ENCODE measurements around the gene PCNX2. TPM values are rescaled to one million over a fixed set of nuclear protein-coding genes. Genes with fewer than 3 reads are reported as not detected.

PCNX2 gene
- total RNA-seq, 8 experiments from 2014 or later = 3.6 to 40.8 (median 27.9) TPM

DNA sequence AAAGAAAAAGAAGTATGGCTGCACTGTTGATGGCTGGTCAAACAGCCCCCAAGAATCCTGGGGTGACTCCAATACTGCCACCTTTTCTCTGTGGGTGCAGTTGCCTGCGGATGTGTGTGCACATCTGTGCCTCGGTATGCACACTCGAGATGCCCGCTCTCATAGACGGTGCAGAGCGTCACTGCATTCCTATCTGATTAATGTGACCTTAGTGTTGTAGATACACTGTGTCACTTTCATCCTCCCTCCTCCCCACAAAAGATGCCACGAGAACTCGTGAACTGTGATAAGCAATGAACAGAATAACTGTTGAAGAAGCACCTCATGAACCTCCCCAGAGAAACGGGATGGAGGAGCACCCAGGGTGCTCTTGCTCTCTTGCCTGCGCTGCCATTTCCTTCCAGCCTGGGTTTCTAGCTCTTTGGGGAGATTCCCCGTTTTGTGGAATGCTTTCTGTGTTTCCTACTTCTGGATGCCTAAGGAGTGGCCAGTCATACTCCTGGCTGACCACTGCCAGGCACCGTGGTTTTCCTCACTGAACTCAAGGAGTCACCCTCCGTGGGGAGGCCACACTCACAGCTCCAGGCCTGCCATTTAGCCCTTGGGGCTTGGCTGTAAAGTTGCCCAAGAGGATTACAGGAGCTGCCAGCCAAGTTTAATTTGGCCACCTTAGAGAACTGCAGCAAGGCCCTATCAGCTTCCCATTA, 313.1 kb downstream of the PCNX2 start:
- in situ Hi-C loops (cut with MboI; ENCODE audit: low pct_unique_long_range_greater_than_20kb in 2 of 9, low sequenced_read_pairs in 9 of 9, unreplicated experiment in 9 of 9) = no loop called here
- WGBS, 10 experiments = 27 to 100% (median 85%) methylated on average over 2 to 13 of the region's 13 CpGs; no CpG with 5 or more reads in 2 of the 10 experiments
- Histone ChIP-seq H3K4me3 (no peak overlapping the region), H3K4me1 (replicated peaks in 1 of 2) (peaks cover 0 to 8% of the 10 kb centered on the region in 2 donors), H3K27ac (no peak overlapping the region)
- no peak for ATAC-seq (replicated peaks in 6 of 8)

DNA sequence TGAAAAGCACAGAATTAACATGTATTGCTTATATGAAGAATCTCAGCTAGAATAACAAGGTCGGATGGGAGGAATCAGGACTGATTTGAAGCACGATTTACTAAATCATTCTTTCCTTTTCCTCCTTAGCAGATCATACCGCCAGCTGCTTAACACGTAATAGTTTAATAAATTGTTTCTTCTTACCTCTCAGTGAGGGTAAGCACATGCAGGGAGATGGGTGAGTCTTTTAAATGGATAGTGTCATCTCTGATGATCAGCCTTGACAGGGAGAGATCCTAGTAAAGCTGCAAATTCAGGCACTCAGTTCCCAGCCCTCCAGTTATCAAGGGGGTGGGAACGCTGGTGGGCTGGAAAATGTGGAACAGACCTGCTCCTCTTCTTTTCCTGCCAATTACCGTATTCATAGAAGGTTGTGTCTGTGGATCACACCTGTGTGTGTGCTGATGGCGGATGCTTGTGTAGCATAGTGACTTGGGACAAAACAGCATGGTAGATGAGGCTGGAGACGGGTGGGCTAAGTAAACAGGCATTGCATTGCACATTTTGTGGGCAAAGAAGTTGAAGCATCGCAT, 314.5 kb downstream of the PCNX2 start:
- H3K4me3 ChIP-seq = no peak overlapping the region
- WGBS, 10 experiments = 45 to 100% (median 83%) methylated on average over 1 to 9 of the region's 9 CpGs; no CpG with 5 or more reads in 1 of the 10 experiments
- no peak overlapping the region for H3K27ac ChIP-seq

DNA sequence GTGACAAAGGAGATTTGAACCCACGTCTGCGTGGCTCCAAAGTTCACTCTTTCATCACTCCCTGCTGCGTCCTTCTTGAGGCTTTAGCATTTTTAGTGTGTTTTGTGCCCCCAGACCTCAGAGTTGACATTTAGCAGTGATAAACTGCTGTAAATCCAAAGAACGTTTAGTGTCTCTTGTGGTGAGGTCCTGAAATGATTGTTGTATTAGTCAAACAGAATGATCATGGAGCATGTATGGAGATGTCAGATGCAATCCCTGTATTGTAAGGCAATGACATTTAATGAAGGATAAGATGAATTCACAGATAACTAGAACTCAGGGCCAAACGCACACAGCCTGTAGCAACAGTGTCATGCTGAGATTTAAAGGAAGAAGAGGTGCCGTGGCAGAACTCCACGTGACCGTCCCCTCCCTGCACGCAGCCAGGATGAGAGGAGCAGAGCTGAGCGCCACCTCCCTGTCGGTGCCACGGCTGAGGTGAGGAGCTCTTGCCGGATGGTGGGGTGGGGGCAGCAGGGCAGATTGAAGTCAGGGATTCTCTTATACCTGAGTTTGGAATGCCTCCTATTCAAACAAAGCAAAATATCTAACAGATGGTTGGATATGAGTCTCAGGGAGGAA, 315.1 kb downstream of the PCNX2 start:
- ATAC-seq (replicated peaks in 6 of 8) = peak in 6 of 8 experiments; percentile 29 to 76 (median 69)
- H3K4me1 ChIP-seq (replicated peaks in 1 of 2) = peaks cover 0 to 8% of the 10 kb centered on the region in 2 donors
- in situ Hi-C loops (cut with MboI; ENCODE audit: low pct_unique_long_range_greater_than_20kb in 2 of 9, low sequenced_read_pairs in 9 of 9, unreplicated experiment in 9 of 9) = no loop called here
- H3K27ac ChIP-seq = no peak overlapping the region
- H3K4me3 ChIP-seq = no peak overlapping the region
- WGBS, 10 experiments = 0 to 80% (median 68%) methylated on average over 1 to 13 of the region's 13 CpGs; no CpG with 5 or more reads in 2 of the 10 experiments

More for the DNA sequence above, 314.5 kb downstream of the PCNX2 start:
- peak in 2 of 8 experiments; percentile 28 to 49 for ATAC-seq (replicated peaks in 6 of 8)
- peaks cover 0 to 8% of the 10 kb centered on the region in 2 donors for H3K4me1 ChIP-seq (replicated peaks in 1 of 2)
- in situ Hi-C loops (cut with MboI; ENCODE audit: low pct_unique_long_range_greater_than_20kb in 2 of 9, low sequenced_read_pairs in 9 of 9, unreplicated experiment in 9 of 9) = no loop called here

DNA sequence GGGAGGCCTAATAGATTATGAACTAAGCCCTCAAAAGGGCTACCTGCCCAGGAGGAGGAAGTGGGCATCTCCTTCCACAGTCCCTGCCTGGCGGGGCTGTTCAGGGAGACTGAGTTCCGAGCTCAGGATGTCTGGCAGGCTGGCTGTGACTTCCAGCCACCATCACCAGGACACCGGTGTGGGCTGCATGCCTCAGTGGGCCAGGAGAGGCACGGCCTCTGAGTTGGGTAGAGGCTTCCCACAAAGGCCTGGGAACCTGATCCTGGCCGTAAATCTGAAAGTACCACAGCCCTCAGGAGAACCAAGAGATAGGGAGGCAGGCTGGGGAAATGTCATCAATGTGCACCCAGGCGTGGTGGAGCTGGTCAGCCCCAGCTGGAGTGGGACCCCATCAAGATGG, 316.0 kb downstream of the PCNX2 start:
- WGBS, 10 experiments = 83 to 100% (median 100%) methylated on average over 1 to 4 of the region's 6 CpGs; no CpG with 5 or more reads in 4 of the 10 experiments
- peaks cover 0 to 8% of the 10 kb centered on the region in 2 donors for H3K4me1 ChIP-seq (replicated peaks in 1 of 2)
- in situ Hi-C loops (cut with MboI; ENCODE audit: low pct_unique_long_range_greater_than_20kb in 2 of 9, low sequenced_read_pairs in 9 of 9, unreplicated experiment in 9 of 9) = no loop called here
- no peak overlapping the region for H3K27ac ChIP-seq
- H3K4me3 ChIP-seq = no peak overlapping the region
- no peak for ATAC-seq (replicated peaks in 6 of 8)

DNA sequence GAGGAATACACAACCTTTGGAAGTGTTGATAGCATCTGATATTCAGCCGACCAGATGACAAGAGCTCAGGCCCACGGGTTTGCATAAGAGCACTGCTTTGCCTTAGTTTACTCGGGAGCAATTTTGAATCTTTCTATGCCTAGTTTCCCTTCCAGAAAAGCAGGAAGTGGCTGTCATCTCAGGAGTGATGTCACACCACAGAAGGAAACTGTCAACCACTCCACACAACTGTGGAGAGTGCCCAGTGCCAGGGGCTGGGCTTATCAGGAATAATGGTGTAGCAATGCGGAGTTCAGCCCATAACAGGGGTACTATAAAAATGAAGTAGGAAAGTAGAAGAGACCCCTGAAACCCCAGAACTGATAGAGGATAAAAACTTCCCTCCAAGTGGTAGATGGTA, 316.7 kb downstream of the PCNX2 start:
- Histone ChIP-seq H3K27ac (no peak overlapping the region), H3K4me1 (replicated peaks in 1 of 2) (peaks cover 0 to 8% of the 10 kb centered on the region in 2 donors), H3K4me3 (no peak overlapping the region)
- in situ Hi-C loops (cut with MboI; ENCODE audit: low pct_unique_long_range_greater_than_20kb in 2 of 9, low sequenced_read_pairs in 9 of 9, unreplicated experiment in 9 of 9) = no loop called here
- WGBS, 10 experiments = 61 to 100% (median 84%) methylated on average over 2 to 4 of the region's 4 CpGs; no CpG with 5 or more reads in 2 of the 10 experiments
- ATAC-seq (replicated peaks in 6 of 8) = no peak

DNA sequence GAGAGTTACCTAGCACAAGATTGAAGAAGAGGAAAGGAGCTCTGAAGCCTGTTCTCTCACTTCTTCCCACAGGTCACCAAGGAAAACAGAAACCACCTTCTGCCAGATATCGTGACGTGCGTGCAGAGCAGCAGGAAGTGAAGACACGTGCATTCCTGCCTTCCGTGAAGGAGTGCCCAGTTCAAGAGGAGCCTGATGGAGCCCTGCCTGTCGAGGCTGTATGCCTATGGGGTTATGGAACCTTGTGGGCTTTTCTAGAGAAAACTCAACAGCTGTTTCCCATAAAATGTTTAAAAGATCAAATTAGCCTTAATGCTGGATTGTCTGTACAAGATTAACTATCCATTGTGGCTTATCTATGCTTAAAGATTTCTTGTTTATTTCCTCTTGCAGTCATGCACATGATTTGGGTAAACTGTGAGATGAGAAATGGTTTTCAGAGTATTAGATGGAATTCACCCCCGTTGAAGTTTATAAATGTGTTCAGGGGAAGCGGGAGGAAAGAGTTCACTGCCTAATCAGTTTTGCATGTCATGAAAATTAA, 317.4 kb downstream of the PCNX2 start:
- Histone ChIP-seq H3K4me1 (replicated peaks in 1 of 2) (peaks cover 0 to 8% of the 10 kb centered on the region in 2 donors), H3K27ac (no peak overlapping the region), H3K4me3 (no peak overlapping the region)
- ATAC-seq (replicated peaks in 6 of 8) = peak in 1 of 8 experiments; percentile 41
- 40 to 100% (median 90%) methylated on average over 1 to 8 of the region's 8 CpGs for WGBS, 10 experiments
- in situ Hi-C loops (cut with MboI; ENCODE audit: low pct_unique_long_range_greater_than_20kb in 2 of 9, low sequenced_read_pairs in 9 of 9, unreplicated experiment in 9 of 9) = no loop called here

DNA sequence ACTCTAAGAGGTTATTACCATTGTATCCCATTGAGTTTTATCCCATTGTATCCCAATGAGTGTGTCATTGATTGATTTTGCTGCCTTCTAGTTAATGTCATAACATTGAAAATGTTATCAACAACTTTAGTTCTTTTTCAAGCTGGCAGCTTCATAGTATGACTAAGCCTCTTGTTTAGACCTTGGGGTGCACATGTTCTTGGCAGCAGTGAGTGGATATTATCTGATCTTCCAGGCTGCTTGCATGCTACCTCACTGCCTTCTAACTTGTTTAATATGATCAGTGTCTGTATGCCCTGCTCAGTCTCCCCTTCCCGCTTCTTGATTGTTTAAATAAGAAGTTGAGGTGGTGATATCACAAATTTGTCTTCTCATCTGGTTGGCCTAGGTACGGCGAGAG, 320.6 kb downstream of the PCNX2 start:
- no peak for ATAC-seq (replicated peaks in 6 of 8)
- no peak overlapping the region for H3K4me3 ChIP-seq
- WGBS, 10 experiments = 97 to 100% (median 100%) methylated on average over 1 to 3 of the region's 3 CpGs; no CpG with 5 or more reads in 2 of the 10 experiments
- no peaks in the 10 kb centered on the region for H3K4me1 ChIP-seq (replicated peaks in 1 of 2)
- in situ Hi-C loops (cut with MboI; ENCODE audit: low pct_unique_long_range_greater_than_20kb in 2 of 9, low sequenced_read_pairs in 9 of 9, unreplicated experiment in 9 of 9) = loop anchor here in 4 of 9 experiments (25.0 kb wide), 1 partner anchor 338 kb away; the partner anchor contains the start of gene SIPA1L2 (in 4 of the 4)
- H3K27ac ChIP-seq = no peak overlapping the region

DNA sequence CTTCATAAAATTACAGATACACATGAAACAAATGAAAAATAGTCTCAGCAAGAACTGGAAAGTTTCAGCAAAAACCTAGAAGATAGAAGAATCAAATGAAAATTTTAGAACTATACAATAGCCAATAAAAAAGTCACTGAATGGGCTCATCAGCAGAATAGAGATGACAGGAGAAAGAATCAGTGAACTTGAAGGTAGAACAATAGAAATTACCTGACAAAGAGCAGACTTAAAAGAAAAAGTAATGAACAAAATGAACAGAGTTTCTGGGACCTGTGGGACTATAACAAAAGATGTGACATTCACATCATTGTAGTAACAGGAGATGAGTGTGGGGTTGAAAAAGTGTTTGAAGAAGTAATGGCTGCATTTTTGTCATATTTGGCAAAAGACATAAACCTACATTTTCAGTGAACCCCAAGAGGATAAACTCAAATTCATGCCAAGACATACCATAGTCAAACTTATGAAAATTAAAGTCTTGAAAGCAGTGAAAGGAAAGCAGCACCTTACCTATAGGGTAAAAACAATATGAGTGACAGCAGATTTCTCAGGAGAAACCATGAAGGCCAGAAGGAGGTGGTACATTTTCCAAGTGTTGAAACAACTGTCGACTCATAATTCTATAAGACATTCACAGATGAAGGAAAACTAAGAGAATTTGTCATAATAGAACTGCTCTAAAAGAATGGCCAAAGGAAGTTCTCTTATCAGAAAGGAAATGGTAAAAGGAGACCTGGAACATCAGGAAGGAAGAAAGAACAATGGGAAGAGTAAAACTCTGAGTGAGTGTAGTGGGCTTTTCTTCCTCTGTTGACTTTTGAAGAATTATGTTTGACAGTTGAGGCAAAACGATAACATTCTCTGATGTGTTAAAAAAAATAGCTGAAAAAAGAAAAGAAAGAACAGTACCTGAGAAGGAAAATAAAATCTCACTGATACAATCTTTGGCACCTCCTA, 321.6 kb downstream of the PCNX2 start:
- no peak for ATAC-seq (replicated peaks in 6 of 8)
- in situ Hi-C loops (cut with MboI; ENCODE audit: low pct_unique_long_range_greater_than_20kb in 2 of 9, low sequenced_read_pairs in 9 of 9, unreplicated experiment in 9 of 9) = loop anchor here in 4 of 9 experiments (25.0 kb wide), 1 partner anchor 337 kb away; the partner anchor contains the start of gene SIPA1L2 (in 4 of the 4)
- WGBS, 10 experiments = 90 to 100% (median 97%) methylated on average over 2 of the region's 2 CpGs
- Histone ChIP-seq H3K4me1 (replicated peaks in 1 of 2) (no peaks in the 10 kb centered on the region), H3K4me3 (no peak overlapping the region), H3K27ac (no peak overlapping the region)

DNA sequence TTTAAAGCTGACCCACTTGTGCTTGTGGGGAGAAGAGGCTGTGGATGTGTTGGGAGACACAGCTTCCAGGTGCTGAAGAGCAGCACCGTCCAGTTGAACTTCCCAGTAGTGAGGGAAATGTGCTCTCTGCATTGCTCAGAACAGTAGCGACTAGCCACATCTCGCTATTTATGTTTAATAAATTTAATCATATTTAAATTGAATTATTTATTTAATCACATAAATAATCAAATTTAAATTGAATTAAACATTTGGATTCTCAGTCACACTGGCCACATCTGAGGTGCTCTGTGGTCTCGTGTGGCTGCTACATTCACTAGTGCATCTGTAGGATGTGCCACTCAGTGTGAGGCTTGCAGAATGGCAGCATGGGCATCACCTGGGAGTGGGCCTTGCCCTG, 325.0 kb downstream of the PCNX2 start:
- H3K4me3 ChIP-seq = no peak overlapping the region
- 97 to 100% (median 100%) methylated on average over 1 to 4 of the region's 4 CpGs; no CpG with 5 or more reads in 1 of the 10 experiments for WGBS, 10 experiments
- in situ Hi-C loops (cut with MboI; ENCODE audit: low pct_unique_long_range_greater_than_20kb in 2 of 9, low sequenced_read_pairs in 9 of 9, unreplicated experiment in 9 of 9) = loop anchor here in 4 of 9 experiments (25.0 kb wide), 1 partner anchor 333 kb away; the partner anchor contains the start of gene SIPA1L2 (in 4 of the 4)
- no peak overlapping the region for H3K27ac ChIP-seq
- H3K4me1 ChIP-seq (replicated peaks in 1 of 2) = no peaks in the 10 kb centered on the region
- no peak for ATAC-seq (replicated peaks in 6 of 8)

DNA sequence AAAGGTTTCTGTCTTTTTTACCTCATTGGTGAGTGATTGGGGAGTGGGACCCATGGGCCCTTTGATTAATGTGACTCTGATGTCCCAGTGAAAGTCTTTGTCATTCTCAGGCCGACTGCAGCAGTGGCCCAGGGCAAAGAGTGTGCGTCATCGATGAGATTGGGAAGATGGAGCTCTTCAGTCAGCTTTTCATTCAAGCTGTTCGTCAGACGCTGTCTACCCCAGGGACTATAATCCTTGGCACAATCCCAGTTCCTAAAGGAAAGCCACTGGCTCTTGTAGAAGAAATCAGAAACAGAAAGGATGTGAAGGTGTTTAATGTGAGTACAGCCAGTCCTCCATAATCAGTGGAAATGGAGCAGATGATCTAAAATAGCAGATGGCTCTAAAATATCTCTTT, 325.7 kb downstream of the PCNX2 start:
- Histone ChIP-seq H3K4me1 (replicated peaks in 1 of 2) (no peaks in the 10 kb centered on the region), H3K27ac (no peak overlapping the region), H3K4me3 (no peak overlapping the region)
- no peak for ATAC-seq (replicated peaks in 6 of 8)
- in situ Hi-C loops (cut with MboI; ENCODE audit: low pct_unique_long_range_greater_than_20kb in 2 of 9, low sequenced_read_pairs in 9 of 9, unreplicated experiment in 9 of 9) = loop anchor here in 4 of 9 experiments (25.0 kb wide), 1 partner anchor 332 kb away; the partner anchor contains the start of gene SIPA1L2 (in 4 of the 4)
- 42 to 100% (median 89%) methylated on average over 1 to 5 of the region's 5 CpGs; no CpG with 5 or more reads in 2 of the 10 experiments for WGBS, 10 experiments

DNA sequence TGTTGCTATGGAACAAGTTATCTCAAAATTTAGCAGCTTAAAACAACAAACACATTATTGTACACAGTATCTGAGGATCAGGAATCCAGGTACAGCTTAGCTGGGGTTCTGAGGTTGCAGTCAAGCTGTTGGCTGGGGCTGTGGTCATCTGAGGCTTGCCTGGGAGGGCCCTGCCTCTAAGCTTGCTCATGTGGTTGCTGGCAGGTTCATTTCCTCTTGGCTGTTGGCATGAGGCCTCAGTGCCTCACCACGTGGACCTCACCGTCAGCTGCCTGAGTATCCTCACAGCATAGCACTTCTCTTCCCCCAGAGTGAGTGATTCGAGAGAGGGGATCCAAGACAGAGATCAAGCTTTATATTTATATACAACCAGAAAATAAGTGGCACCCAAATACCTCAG, 326.6 kb downstream of the PCNX2 start:
- Histone ChIP-seq H3K27ac (no peak overlapping the region), H3K4me3 (no peak overlapping the region), H3K4me1 (replicated peaks in 1 of 2) (no peaks in the 10 kb centered on the region)
- WGBS, 10 experiments = 10 to 93% (median 76%) methylated on average over 2 to 3 of the region's 3 CpGs; no CpG with 5 or more reads in 6 of the 10 experiments
- in situ Hi-C loops (cut with MboI; ENCODE audit: low pct_unique_long_range_greater_than_20kb in 2 of 9, low sequenced_read_pairs in 9 of 9, unreplicated experiment in 9 of 9) = loop anchor here in 4 of 9 experiments (25.0 kb wide), 1 partner anchor 332 kb away; the partner anchor contains the start of gene SIPA1L2 (in 4 of the 4)
- peak in 2 of 8 experiments; percentile 27 to 41 for ATAC-seq (replicated peaks in 6 of 8)

DNA sequence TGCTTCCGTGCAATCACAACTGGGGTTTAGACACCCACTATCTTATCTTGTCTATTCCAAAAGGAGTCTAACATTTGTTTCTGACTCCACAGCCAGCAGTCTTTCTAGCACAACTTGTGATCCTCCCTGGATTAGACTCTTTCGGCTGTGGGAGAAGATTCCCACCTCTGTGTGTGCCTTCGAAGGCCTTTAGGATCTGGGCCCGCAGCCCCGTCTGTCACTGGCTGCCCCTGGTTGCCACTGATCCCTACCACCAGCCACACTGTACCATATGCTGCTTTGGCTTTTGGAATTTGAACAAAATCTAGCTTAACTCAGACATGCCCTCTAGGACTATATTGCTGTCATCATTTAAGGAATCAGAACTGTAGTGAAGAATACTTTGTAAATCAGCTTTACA, 327.1 kb downstream of the PCNX2 start:
- Histone ChIP-seq H3K4me3 (no peak overlapping the region), H3K27ac (no peak overlapping the region), H3K4me1 (replicated peaks in 1 of 2) (no peaks in the 10 kb centered on the region)
- in situ Hi-C loops (cut with MboI; ENCODE audit: low pct_unique_long_range_greater_than_20kb in 2 of 9, low sequenced_read_pairs in 9 of 9, unreplicated experiment in 9 of 9) = loop anchor here in 4 of 9 experiments (25.0 kb wide), 1 partner anchor 331 kb away; the partner anchor contains the start of gene SIPA1L2 (in 4 of the 4)
- no peak for ATAC-seq (replicated peaks in 6 of 8)
- WGBS, 10 experiments = 90 to 100% (median 100%) methylated on average over 1 to 5 of the region's 5 CpGs; no CpG with 5 or more reads in 3 of the 10 experiments

Measured in motor neuron (in vitro differentiated cells).